HG03457 (cell line): ENCODE measurements around the gene STARD7.
"Not testable (repeated sequence)": the region's sequence is repeated elsewhere in the genome, so short reads cannot be mapped to it uniquely, and the experiment has no call there.

Source experiments
- ATAC-seq: cut with Tn5 transposase; IDR thresholded peaks from one replicate; pipeline ENCODE4 v1.9.1; 2021; ENCODE audit warnings: moderate number of reproducible peaks; ENCODE audit not compliant: unreplicated experiment

Gene STARD7

GRCh38 chr2:96236882-96237281 is 28.3 kb upstream of the STARD7 start:
- ATAC-seq = no peak

DNA sequence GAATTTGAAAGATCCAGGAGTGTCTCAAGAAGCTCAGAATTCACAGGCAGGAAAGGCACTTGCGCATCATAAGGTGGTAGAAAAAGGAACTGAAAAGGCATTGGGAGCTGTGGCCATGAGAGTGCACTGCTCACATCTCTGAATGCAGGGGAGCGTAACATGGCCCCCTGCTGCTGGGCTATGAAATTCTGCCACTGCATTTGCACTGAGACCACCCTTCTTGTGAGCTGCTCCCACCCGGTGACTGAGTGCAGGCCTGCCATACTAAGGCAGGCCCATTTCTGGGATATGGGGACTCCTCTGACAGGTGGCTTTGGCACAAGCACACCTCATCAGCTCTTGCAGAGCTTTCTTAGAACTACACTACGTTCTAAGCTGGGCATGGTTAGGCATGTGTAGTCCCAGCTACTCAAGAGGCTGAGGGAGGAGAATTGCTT is 25.3 kb upstream of the STARD7 start:
- peak; percentile 78 for ATAC-seq

DNA sequence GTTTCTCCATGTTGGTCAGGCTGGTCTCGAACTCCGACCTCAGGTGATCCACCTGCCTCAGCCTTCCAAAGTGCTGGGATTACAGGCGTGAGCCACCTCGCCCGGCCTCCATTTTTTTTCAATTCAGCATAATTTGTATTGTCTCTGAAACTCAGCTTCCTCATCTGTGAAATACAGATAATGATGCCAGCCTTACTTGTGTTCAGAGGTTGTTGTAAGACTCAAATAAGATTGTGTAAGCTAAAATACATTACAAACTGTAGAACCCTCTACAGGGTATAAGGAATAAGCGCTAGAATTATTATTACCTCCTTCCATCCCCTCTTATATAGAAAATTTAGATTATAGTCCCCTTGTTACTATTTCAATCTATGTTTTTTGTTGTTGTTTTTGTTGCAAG is 24.8 kb upstream of the STARD7 start:
- ATAC-seq = no peak

DNA sequence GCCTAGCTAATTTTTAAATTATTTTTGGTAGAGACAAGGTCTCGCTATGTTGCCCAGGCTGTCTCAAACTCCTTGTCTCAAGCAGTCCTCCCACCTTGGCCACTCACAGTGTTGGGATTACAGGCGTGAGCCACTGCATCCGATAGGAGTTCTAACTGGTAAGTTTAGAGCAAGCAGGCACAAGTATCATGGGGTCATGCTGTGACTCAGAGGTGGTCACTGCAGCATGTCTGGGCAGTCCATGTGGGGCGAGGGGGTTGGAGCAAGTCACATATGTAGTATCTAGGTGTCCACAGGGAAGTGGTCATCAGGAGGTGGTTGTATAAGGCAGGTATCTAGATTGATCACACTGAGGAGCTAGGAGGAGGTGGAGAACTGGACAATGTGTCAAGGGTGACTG is 22.7 kb upstream of the STARD7 start:
- no peak for ATAC-seq

DNA sequence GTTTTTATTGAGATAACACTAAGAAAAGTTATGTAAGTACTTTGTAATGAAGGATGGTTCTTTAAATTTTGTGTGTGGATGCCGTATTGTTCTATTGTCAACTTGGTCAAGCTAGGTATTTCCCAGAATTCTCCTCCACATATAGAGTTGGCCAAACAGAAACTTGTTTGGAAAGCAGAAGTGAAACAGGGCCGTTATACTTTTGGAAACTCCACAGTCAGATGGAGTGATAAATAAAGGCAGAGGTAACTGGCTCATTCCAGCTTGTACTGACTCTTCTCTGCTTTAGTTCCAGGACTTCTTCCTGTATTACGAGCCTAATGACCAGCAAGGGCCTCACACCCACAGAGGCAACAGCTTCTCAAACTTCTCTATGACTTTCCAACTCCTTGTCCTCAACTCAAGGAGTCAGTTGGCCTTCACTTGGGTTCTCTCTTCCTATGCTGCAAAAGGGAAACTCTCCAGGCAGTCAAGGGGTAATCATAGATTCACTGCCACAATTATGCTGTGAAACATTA is 16.4 kb upstream of the STARD7 start:
- peak; percentile 57 for ATAC-seq

DNA sequence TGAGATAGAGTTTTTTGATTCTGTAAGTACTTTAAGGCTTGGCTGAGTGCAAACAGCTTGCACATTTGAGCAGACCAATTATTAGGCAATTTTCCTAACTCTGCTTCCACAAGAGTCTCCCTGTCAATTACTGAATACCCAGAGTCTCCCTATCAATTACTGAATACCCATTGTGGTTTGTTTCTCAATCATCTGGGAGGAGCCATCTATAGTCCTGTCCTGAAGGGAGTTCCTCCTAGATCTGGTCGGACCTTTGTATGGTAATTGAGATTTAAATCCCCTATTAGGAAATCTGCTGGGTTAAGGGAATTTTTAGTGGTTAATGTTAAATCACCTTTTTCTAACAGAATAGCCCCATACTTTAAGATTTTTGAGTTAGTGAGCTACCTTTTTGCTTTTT is 12.5 kb upstream of the STARD7 start:
- ATAC-seq = not testable (repeated sequence)

DNA sequence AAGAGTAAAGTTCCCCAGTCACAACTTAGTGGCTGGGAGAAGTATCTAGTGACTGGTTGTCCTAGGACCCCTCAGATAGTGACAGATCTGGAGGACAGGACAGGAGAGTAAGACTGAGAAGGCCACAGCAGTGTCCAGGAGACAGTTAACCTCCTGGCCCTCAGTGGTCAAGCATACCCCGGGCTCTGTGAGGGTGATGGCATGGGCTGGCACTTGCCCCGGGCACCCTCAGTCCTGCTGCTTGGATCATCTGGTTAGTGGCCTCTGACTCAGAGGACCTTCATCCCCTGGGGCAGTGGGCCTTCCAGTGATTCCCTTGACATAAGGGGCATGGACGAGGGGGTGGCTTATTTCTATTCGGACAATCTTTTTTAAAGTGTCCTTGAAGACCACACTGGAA is 11.3 kb upstream of the STARD7 start:
- not testable (repeated sequence) for ATAC-seq

DNA sequence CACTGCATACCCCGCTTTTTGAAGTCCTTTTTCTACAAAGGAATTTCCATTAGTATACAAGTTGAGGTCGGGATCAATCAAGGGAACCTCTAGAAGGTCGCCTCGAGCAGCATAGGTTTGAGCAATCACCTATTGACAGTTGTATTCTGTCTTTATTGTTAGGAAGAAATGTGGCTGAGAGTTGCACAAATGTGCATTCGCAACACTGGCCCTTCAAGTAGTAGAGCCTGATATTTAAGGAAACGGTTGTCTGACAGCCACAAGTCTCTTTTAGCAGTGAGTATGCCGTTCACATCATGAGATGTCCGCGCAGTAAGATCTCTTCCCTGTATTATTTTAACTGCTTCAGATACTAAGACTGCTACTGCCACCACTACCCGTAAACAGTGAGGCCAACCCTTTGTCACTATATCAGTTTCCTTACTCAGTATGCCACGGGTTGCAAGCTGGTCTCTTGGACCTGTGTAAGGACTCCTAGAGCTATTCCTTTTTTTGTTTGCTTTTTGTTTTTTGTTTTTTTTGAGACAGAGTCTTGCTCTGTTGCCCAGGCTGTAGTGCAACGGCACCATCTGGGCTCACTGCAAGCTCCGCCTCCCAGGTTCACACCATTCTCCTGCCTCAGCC is 10.0 kb upstream of the STARD7 start:
- no peak for ATAC-seq

DNA sequence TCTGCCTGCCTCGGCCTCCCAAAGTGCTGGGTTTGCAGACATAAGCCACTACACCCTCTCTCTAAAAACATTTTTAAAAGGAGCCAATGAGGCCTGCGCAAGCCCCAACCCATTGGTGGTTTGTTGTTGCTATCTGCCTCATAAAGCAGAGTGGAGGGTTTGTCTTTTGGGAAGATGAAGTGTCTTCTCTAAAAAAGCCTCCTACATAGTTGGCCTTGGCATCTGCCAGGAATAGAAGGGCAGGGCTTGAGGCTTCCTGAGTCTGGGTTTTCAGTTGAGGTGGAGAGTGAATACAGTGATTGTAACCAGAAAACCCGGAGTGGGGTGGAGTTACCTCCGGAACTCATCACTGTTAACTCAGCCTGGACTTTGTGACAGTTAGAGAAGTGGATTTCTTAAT is 5.9 kb upstream of the STARD7 start:
- ATAC-seq = no peak

DNA sequence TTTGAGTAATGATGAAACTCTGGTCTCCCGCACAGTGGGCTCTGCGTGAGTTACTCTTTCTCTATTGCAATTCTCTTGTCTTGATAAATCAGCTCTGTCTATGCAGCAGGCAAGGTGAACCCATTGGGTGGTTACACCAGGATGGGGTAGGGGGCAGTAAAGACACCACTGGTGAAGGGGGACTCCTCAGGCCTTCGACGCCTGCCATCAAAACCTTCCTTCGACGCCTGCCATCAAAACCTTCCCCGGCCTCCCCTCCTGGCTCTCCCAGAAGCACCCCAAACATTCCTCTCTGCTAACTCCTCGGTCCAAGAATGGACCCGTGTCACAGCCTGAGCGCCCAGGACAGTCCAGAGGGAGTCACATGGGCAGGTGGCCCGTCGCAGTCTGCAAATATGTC is 4.8 kb upstream of the STARD7 start:
- no peak for ATAC-seq

DNA sequence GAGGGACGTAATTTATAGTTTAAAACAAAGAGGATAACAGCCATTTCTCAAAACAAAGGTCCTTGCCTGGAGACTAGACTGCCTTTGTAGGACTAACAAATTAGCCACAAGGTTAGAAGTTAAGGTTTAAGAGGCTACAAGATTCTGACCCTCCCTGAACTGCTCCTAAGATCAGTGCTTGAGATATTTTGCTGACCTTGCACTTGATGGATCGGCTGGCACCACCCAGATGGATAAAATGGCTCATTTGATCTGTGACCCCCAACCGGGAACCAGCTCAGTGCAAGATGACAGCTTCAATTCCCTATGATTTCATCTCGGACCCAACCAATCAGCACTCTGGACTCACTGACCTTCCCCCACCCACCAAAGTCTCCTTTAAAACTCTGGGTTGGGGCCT is 3.7 kb upstream of the STARD7 start:
- no peak for ATAC-seq

- no peak for ATAC-seq
These were observed 1.1 kb upstream of the STARD7 start for GRCh38 chr2:96209729-96210085.

- no peak for ATAC-seq
These were observed 543 bp upstream of the STARD7 start for GRCh38 chr2:96209011-96209728.

DNA sequence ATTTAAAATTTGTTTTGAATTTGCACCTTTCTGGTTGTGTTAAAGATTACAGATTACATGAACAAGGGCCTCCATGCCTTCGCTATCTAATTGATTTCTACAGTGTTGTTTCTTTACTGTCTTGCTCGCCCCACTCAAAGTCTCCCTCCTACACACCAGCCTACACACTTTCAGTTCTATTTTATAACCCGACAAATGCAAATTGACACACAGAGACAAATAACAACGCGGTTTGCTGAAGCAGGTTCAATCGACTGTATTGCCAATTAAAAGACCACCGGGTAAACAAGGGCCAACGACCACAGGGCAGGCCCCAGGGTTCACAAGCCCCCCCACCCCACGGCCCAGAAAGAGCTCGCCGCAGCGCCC is 869 bp downstream of the STARD7 start:
- no peak for ATAC-seq

- ATAC-seq = no peak
These were observed 1.4 kb downstream of the STARD7 start for GRCh38 chr2:96207073-96207773.

DNA sequence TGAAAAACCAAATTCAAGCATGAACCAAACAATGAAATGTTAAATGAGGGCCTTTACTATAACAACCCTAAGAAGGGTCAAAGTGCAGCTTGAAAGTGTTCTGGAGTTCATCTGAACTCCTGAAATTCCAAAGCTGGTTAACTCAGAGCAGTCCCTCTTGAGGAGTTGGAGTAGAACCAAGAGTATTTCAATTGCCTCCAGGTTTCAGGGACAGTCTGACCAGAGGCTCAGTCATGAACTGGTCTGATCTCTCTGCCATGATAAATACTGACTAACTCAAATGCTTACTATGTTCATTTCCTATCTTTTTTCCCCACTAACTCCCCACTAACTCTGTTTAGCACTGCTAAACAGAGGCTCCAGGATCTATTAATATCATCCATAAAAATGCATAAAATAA is 2.7 kb downstream of the STARD7 start:
- no peak for ATAC-seq

DNA sequence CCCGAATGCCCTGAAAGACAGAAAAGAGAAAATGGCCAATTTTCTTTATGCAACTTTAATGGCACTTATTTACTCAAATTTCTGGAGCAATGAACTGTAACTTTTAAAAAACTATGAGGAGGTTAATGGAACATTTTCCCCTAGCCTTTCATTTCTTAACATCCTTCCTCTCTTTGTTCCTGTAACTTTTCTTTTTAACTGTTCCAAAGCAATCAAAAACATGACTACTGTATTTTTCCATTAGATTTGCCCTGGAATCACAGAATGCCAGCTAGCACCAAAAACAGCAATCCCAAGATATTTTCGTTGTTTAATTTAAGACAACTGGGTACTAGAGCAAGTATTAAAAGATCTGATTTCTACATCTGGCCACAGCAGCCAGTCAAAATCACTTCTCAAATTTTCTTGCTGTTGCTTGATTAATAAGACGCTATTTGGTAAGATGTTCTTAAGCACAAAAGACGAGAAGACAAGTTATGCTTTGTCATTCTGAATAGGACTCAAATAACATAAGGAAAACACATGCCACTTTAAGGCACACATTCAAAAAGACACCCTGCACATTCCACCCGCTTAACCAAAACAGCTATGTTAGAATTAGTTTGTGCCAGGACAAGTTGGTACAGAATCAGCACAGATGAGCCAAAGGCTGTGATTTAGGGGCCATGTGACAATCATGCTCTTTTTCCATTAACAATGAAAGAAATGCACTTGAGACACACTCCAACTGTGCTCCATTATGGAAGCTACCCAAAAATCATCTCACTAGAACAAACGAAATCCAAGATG is 3.6 kb downstream of the STARD7 start:
- no peak for ATAC-seq

DNA sequence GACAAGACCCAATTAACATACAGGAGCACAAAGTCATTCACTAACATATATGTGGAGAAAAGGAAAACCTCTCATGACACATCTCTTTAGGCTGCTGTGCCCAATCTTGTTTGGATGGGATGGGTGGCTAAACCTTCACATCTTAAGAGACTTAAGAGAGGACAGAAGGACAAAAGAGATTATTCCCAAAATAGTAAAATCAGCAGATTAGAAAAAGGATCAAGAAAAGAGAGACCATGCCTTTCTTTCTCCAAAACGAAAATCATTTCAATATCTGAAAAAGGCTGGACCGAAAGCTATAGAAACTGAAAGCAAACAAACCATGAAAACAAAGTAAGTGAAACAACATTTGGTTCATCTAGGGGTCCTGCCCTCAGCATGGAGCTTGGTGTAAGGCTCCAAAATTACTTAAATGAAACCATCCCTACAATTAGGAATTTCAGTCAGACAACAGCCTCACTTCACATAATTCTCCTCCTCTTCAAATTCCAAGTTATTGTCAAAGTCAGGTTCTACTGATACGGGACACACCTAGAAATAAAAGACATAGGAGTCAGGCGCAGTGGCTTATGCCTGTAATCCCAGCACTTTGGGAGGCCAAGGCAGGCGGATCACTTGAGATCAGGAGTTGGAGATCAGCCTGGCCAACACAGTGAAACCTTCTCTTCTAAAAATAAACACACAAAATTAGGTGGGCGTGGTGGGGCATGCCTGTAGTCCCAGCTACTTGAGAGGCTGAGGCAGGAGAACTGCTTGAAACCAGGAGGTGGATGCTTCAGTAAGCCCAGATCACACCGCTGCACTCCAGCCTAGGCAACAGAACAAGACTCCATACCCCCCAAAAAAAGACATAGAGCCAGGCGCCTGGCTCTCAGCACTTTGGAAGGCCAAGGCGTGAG is 5.2 kb downstream of the STARD7 start:
- ATAC-seq = no peak

DNA sequence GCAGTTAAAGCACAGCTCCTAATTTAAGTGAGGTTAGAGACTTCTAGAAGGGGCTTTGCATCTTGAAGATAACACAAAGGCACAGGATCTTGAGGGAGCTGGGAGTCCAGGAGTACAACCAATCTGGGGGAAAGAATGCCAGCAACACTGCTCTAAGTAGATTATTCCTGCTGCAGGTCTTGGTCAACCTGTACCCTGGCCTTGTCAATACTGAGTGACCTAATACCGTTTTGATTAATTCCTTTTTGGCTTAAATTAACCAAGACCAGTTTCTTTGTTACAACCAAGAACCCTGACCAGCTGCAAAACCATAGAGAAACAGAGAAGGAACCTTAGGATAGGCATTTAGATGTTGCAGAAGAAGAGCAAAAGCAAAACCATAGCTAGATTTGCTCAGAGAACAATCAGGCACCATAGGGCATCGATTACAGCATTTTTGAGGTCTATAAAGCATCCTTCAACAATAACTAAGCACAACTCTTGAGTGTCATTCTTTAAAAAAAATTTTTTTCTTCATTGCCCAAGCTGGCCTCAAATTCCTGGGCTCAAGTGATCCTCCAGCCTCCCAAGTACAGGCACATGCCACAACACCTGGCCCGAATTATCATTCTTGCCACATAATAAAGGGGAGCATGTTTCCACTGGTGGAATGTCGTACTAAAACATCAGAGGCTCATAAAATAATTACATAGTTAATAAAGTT is 6.3 kb downstream of the STARD7 start:
- ATAC-seq = no peak

DNA sequence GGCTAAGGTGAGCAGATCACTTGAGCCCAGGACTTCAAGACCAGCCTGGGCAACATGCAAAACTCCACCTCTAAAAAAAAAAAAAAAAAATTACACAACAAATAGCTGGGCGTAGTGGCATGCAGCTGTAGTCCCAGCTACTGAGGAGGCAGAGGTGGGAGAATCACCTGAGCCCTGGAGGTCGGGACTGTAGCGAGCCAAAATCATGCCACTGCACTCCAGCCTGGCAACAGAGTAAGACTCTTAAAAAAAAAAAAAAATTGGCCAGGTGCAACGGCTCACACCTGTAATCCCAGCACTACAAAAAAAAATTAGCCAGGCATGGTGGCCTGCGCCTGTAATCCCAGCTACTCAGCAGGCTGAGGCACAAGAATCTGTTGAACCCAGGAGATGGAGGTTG is 7.3 kb downstream of the STARD7 start:
- ATAC-seq = no peak
